HepG2 (cell line): ENCODE measurements around the gene WDR87. TPM values are rescaled to one million over a fixed set of nuclear protein-coding genes. Genes with fewer than 3 reads are reported as not detected.

Experiments used
- BCL6 ChIP-seq: IDR thresholded peaks from 2 replicates; pipeline ENCODE4 v1.6.1; 2016; ENCODE audit warnings: missing genetic modification reagents, missing compliant biosample characterization
- MTF2 ChIP-seq: sonication (generic); formaldehyde crosslinking; IDR thresholded peaks from 2 replicates; pipeline ENCODE4 v1.5.0; 2020; ENCODE audit warnings: missing genetic modification reagents, borderline replicate concordance
- RAD51 ChIP-seq: fragments of 450-650 bp; IDR thresholded peaks from 2 replicates; pipeline ENCODE4 v1.6.1; 2016; ENCODE audit warnings: borderline replicate concordance
- RFX5 ChIP-seq: IDR thresholded peaks from 2 replicates; pipeline ENCODE4 v1.6.1; 2011; ENCODE audit warnings: low read depth, low read length, improper control_type of control experiment
- SAP130 ChIP-seq: IDR thresholded peaks from 2 replicates; pipeline ENCODE4 v1.6.1; 2016; ENCODE audit warnings: low read depth
- SP5 ChIP-seq: IDR thresholded peaks from 2 replicates; pipeline ENCODE4 v1.6.1; 2016; ENCODE audit warnings: low read depth, borderline replicate concordance
- SPEN ChIP-seq: sonication (generic); formaldehyde crosslinking; IDR thresholded peaks from 2 replicates; pipeline ENCODE4 v1.5.1; 2020; ENCODE audit warnings: low read depth, mild to moderate bottlenecking, missing genetic modification reagents
- SRY ChIP-seq: sonication (generic); formaldehyde crosslinking; IDR thresholded peaks from 2 replicates; pipeline ENCODE4 v1.8.0; 2022; ENCODE audit warnings: mild to moderate bottlenecking, missing genetic modification reagents
- TCF12 ChIP-seq, 2 experiments: fragments of 450-650 bp in 1 of 2; sonication (generic) in 1 of 2; formaldehyde crosslinking in 1 of 2; IDR thresholded peaks; 2 replicates each; pipeline versions ENCODE4 v1.6.1 to v1.8.0; 2017 to 2022; ENCODE audit warnings: antibody characterized with exemption in 1 of 2, mild to moderate bottlenecking in 1 of 2, missing genetic modification reagents in 1 of 2, moderate library complexity in 1 of 2
- ZBED4 ChIP-seq: sonication (generic); formaldehyde crosslinking; IDR thresholded peaks from 2 replicates; pipeline ENCODE4 v1.4.0; 2020; ENCODE audit warnings: missing genetic modification reagents, borderline replicate concordance
- ZBTB1 ChIP-seq: sonication (generic); formaldehyde crosslinking; IDR thresholded peaks from 2 replicates; pipeline ENCODE4 v1.4.0; 2020; ENCODE audit warnings: missing genetic modification reagents, borderline replicate concordance
- ZBTB20 ChIP-seq: sonication (generic); formaldehyde crosslinking; IDR thresholded peaks from 2 replicates; pipeline ENCODE4 v1.8.1; 2023; ENCODE audit warnings: missing genetic modification reagents, low read depth, mild to moderate bottlenecking, borderline replicate concordance
- ZBTB39 ChIP-seq: sonication (generic); formaldehyde crosslinking; IDR thresholded peaks from 2 replicates; pipeline ENCODE4 v1.5.0; 2020; ENCODE audit warnings: missing genetic modification reagents
- ZHX1 ChIP-seq: sonication (generic); formaldehyde crosslinking; IDR thresholded peaks from 2 replicates; pipeline ENCODE4 v1.8.1; 2022; ENCODE audit warnings: low read depth, mild to moderate bottlenecking, missing genetic modification reagents
- ZNF124 ChIP-seq: sonication (generic); formaldehyde crosslinking; IDR thresholded peaks from 2 replicates; pipeline ENCODE4 v1.4.0; 2020; ENCODE audit warnings: missing genetic modification reagents
- ZNF556 ChIP-seq: sonication (generic); formaldehyde crosslinking; IDR thresholded peaks from 2 replicates; pipeline ENCODE4 v1.4.0; 2020; ENCODE audit warnings: mild to moderate bottlenecking, missing genetic modification reagents, borderline replicate concordance
- ZNF569 ChIP-seq: sonication (generic); formaldehyde crosslinking; IDR thresholded peaks from 2 replicates; pipeline ENCODE4 v1.5.0; 2020; ENCODE audit warnings: mild to moderate bottlenecking, missing genetic modification reagents, moderate library complexity, borderline replicate concordance
- ZNF597 ChIP-seq: sonication (generic); formaldehyde crosslinking; IDR thresholded peaks from 2 replicates; pipeline ENCODE4 v1.5.0; 2020; ENCODE audit warnings: missing genetic modification reagents
- ZNF709 ChIP-seq: sonication (generic); formaldehyde crosslinking; IDR thresholded peaks from 2 replicates; pipeline ENCODE4 v1.5.0; 2020; ENCODE audit warnings: mild to moderate bottlenecking, missing genetic modification reagents
- ZNF766 ChIP-seq: sonication (generic); formaldehyde crosslinking; IDR thresholded peaks from 2 replicates; pipeline ENCODE4 v1.5.0; 2020; ENCODE audit warnings: missing genetic modification reagents, borderline replicate concordance
- ZNF878 ChIP-seq: sonication (generic); formaldehyde crosslinking; IDR thresholded peaks from 2 replicates; pipeline ENCODE4 v1.8.1; 2023; ENCODE audit warnings: mild to moderate bottlenecking, missing genetic modification reagents, moderate library complexity
- ZSCAN30 ChIP-seq: sonication (generic); formaldehyde crosslinking; IDR thresholded peaks from 2 replicates; pipeline ENCODE4 v1.5.0; 2020; ENCODE audit warnings: mild to moderate bottlenecking, missing genetic modification reagents
- polyA plus RNA-seq, 8 experiments: library from polyadenylated mRNA; depleted of rRNA in 3 of 8; stranded (reverse) in 7 of 8; unstranded in 1 of 8; fragments of >200 nt; fragmentation: Illumina TruSeq in 4 of 8; extraction: Trizol in 4 of 8; gene quantifications; 2 replicates each; pipeline versions ENCODE4 v1.2.1 to v1.2.3, GENCODE V29; 2011 to 2016; ENCODE audit warnings: low read depth in 4 of 8, missing spikeins in 1 of 8, mixed read lengths in 1 of 8; ENCODE audit not compliant: insufficient read depth in 1 of 8
- total RNA-seq, 5 experiments: library from RNA; depleted of rRNA; stranded (reverse); fragments of >200 nt; fragmentation: Illumina TruSeq; extraction: Trizol; gene quantifications; 2 replicates each; pipeline ENCODE4 v1.2.3, GENCODE V29; 2016; ENCODE audit warnings: low read depth in 1 of 5

WDR87 gene
- total and polyA plus RNA-seq, 2 of the 13 experiments (the other 11 are each of a cell fraction or from before 2014, with no cell fraction given), result not detected

GRCh38 chr19:37902668-37903067, 3.7 kb downstream of the WDR87 start (continued):
- TF ChIP-seq ZNF766 (no peak), ZNF709 (CRISPR knock-in tag) (no peak), MTF2 (CRISPR knock-in tag) (no peak), ZSCAN30 (CRISPR knock-in tag) (no peak), SAP130 (CRISPR knock-in tag) (peak; percentile 16; the same call in 1 of the 2 replicates), ZNF556 (CRISPR knock-in tag) (no peak), SRY (CRISPR knock-in tag) (no peak), ZBTB1 (no peak), ZHX1 (CRISPR knock-in tag) (no peak), ZBTB39 (CRISPR knock-in tag) (no peak), RFX5 (no peak), ZNF597 (no peak), BCL6 (CRISPR knock-in tag) (no peak), ZNF878 (CRISPR knock-in tag) (no peak), ZNF124 (CRISPR knock-in tag) (no peak), ZBTB20 (CRISPR knock-in tag) (no peak), ZNF569 (CRISPR knock-in tag) (no peak), TCF12 (IDR thresholded peaks at IDR 0.05) (no peak), TCF12 (CRISPR knock-in tag; IDR thresholded peaks at IDR 0.05) (no peak), RAD51 (no peak), SP5 (CRISPR knock-in tag) (no peak), SPEN (CRISPR knock-in tag) (no peak), ZBED4 (CRISPR knock-in tag) (no peak)
